ENCODE data around the gene LONRF2.

The LONRF2 gene

GRCh38 chr2:100291152-100291970, 30.9 kb downstream of the LONRF2 start:
- peaks cover 11% of the 10 kb centered on the region for H3K4me1 Mint-ChIP-seq (ENCODE audit: low read depth)
- peak; percentile 87 for DNase-seq (ENCODE audit: low spot score)
- no peaks in the 10 kb centered on the region for H3K36me3 Mint-ChIP-seq (ENCODE audit: low read depth)
- no peak overlapping the region for H3K27ac Mint-ChIP-seq
- H3K9me3 Mint-ChIP-seq: no peaks in the 10 kb centered on the region
- H3K27me3 Mint-ChIP-seq (ENCODE audit: low read depth): peaks cover 27% of the 10 kb centered on the region
- no peak overlapping the region for H3K4me3 Mint-ChIP-seq

- H3K9me3 Mint-ChIP-seq: no peaks in the 10 kb centered on the region
- DNase-seq (ENCODE audit: low spot score): no peak
- H3K4me3 Mint-ChIP-seq: no peak overlapping the region
- no peaks in the 10 kb centered on the region for H3K36me3 Mint-ChIP-seq (ENCODE audit: low read depth)
- H3K4me1 Mint-ChIP-seq (ENCODE audit: low read depth): peaks cover 17% of the 10 kb centered on the region
- H3K27me3 Mint-ChIP-seq (ENCODE audit: low read depth): peaks cover 21% of the 10 kb centered on the region
- no peak overlapping the region for H3K27ac Mint-ChIP-seq
Observed at GRCh38 chr2:100290718-100291151, 31.6 kb downstream of the LONRF2 start.

GRCh38 chr2:100289020-100289419, 33.3 kb downstream of the LONRF2 start:
- Mint-ChIP-seq H3K4me3 (no peak overlapping the region), H3K36me3 (ENCODE audit: low read depth) (no peaks in the 10 kb centered on the region), H3K4me1 (ENCODE audit: low read depth) (peaks cover 28% of the 10 kb centered on the region), H3K9me3 (no peaks in the 10 kb centered on the region), H3K27me3 (ENCODE audit: low read depth) (peaks cover 12% of the 10 kb centered on the region), H3K27ac (no peak overlapping the region)
- no peak for DNase-seq (ENCODE audit: low spot score)

DNA sequence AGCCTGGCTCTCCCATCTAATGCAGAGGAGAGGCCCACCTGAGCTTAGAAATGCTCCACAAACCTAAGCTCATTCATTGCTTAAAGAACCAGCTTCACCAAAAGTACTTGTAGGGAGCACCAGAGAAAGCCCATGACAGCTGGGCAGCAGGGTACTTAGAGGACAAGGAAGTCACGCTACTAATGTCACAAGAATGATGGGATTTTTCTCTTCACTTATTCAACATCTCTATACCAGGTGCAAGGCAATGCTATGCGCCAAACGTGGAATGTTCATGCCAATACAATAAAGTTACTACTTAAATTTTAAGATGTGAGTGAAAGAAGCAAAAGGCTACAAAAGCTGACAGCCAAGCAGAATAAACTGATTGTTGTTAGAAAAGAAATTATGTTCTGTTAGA, 36.0 kb downstream of the LONRF2 start:
- Mint-ChIP-seq H3K9me3 (no peaks in the 10 kb centered on the region), H3K4me3 (no peak overlapping the region), H3K36me3 (ENCODE audit: low read depth) (no peaks in the 10 kb centered on the region), H3K4me1 (ENCODE audit: low read depth) (peaks cover 42% of the 10 kb centered on the region), H3K27ac (no peak overlapping the region), H3K27me3 (ENCODE audit: low read depth) (peaks cover 17% of the 10 kb centered on the region)
- no peak for DNase-seq (ENCODE audit: low spot score)

- H3K27ac Mint-ChIP-seq: no peak overlapping the region
- no peaks in the 10 kb centered on the region for H3K36me3 Mint-ChIP-seq (ENCODE audit: low read depth)
- peaks cover 44% of the 10 kb centered on the region for H3K4me1 Mint-ChIP-seq (ENCODE audit: low read depth)
- H3K9me3 Mint-ChIP-seq: no peaks in the 10 kb centered on the region
- H3K27me3 Mint-ChIP-seq (ENCODE audit: low read depth): peaks cover 20% of the 10 kb centered on the region
- no peak for DNase-seq (ENCODE audit: low spot score)
- H3K4me3 Mint-ChIP-seq: no peak overlapping the region
Observed at GRCh38 chr2:100285691-100286090, 36.6 kb downstream of the LONRF2 start.

GRCh38 chr2:100285011-100285410, 37.3 kb downstream of the LONRF2 start:
- Mint-ChIP-seq H3K36me3 (ENCODE audit: low read depth) (no peaks in the 10 kb centered on the region), H3K4me1 (ENCODE audit: low read depth) (peaks cover 39% of the 10 kb centered on the region), H3K9me3 (no peaks in the 10 kb centered on the region), H3K4me3 (no peak overlapping the region), H3K27ac (no peak overlapping the region), H3K27me3 (ENCODE audit: low read depth) (peaks cover 22% of the 10 kb centered on the region)
- DNase-seq (ENCODE audit: low spot score): no peak

DNA sequence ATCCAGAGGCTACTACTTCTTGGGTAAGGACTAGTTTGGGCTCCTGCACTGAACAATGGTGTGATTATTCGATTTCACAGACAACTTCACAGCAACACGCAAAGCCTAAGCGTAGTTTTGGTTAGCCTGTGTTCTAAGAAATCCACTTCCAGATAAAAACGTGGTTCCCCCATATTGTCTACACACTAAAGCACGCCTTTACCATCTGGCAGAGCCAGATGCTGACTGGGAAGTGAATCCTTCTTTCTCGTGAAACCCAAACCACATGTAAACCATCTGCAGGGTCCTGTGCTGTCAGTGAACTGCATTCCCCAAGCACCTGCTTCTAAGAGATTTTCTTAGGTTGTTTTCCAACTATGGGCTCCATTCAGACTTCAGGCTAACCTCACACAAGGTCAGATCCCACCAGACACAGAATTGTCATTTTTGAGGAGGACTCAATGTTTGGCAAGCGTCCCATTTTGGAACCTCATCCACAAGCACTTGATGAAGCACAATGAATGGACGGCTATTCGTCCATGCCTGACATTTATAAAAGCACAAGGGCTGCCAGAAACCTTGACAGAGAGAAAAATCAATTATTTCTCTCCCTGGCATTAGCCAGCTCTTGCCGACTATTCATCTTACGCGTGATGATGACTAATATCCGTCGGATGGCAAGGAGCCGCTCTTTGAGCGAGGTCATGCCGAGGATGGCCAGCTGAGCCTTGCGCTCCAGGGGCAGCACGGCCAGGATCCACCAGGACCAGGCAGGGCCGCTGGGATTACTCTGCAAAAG, 38.4 kb downstream of the LONRF2 start:
- peak overlapping the region; percentile 58 for H3K27ac Mint-ChIP-seq

DNA sequence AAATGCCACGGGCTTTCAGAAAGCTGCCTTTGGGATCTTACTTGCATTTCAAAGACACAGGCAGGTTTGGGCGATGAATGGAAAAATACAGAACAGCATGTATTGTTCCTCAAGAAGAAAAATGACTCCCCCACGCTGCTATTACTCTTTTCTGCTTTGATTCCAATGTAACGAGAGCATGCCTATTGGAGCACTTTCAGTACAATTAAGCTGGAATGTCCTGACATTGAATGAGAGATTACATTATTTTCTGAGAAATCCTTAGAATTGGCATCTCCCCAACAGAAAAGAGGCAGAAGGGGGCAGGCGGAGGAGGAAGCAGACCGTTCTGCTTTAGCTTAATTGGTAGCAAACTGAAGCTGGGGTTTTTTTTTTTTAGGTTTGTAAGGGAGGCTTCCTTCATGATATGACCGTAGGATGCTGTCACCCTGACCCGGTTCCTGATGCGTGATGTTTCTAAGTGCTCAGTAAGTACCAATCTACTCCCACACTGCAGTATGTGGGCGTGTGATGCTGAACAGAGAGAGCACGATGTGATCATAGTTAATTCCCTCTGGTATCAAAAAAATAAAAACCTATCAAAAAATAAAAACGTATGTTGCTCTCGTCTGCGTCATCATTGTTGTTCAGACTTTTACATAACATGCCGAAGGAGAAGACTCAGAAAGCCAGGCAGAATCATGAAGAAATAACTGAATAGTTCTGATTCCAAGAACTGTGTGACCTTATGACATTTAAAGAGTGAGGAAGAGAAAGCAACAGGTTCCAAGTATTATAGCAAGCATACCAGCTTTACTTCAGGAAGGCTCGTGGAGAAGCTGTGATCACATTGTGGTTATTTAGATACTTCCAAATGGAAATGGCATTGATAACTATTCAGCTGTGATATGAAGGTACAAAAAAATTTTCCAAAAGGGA, 40.5 kb downstream of the LONRF2 start:
- no peaks in the 10 kb centered on the region for H3K36me3 Mint-ChIP-seq (ENCODE audit: low read depth)
- H3K27me3 Mint-ChIP-seq (ENCODE audit: low read depth): peaks cover 21% of the 10 kb centered on the region
- no peak overlapping the region for H3K4me3 Mint-ChIP-seq

More for the DNA sequence above, 38.4 kb downstream of the LONRF2 start:
- H3K27me3 Mint-ChIP-seq (ENCODE audit: low read depth): peaks cover 27% of the 10 kb centered on the region
- no peak for DNase-seq (ENCODE audit: low spot score)
- H3K4me1 Mint-ChIP-seq (ENCODE audit: low read depth): peaks cover 46% of the 10 kb centered on the region
- no peaks in the 10 kb centered on the region for H3K9me3 Mint-ChIP-seq
- H3K36me3 Mint-ChIP-seq (ENCODE audit: low read depth): no peaks in the 10 kb centered on the region
- H3K4me3 Mint-ChIP-seq: peak overlapping the region; percentile 28

DNA sequence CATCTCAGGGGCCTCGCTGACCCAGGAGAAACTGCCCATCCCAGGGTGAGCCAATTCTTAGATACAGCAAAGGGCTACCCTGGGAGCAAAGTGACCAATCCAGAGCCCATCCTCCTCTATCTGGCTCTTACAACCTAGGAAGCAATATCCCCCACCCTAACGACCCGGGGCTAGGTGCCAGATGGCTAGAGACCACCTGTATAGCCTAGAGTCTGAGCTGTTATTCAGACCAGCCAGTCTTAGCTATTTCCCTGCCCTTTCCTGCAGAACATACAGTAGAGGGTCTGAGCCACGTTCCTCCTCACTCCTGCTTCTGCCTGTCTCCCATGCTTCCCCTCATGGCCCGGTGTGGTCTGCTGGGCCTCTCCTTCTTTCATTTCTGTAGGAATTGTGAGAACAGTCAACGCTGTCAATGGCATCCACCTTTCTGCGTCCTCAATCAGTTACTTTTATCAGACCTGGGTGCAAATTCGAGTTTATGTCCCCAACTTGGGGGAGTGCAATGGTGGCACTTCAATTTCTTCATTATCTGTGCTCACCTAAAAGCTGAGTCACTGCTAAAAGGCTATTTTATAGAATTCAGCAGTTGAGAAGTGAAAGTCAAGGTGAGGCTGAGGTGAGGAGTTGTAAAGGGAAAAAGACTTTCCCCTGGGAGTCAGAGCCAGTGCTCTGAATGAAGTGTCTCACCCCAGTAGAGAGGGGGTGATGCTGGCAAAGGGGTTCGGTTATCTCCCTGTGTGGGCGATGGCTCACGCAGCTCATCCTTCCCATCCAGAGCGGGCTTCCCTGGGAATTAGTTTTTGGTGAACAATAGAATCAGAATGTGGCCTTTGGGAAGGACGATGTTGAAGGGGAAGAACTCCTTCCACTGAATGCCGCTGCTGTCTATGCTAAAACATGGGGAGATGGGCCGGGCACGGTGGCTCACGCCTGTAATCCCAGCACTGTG, 42.4 kb downstream of the LONRF2 start:
- Mint-ChIP-seq H3K4me3 (no peak overlapping the region), H3K27ac (no peak overlapping the region), H3K27me3 (ENCODE audit: low read depth) (peaks cover 18% of the 10 kb centered on the region), H3K36me3 (ENCODE audit: low read depth) (no peaks in the 10 kb centered on the region), H3K9me3 (no peaks in the 10 kb centered on the region), H3K4me1 (ENCODE audit: low read depth) (peaks cover 28% of the 10 kb centered on the region)
- DNase-seq (ENCODE audit: low spot score): no peak

More for the DNA sequence above, 40.5 kb downstream of the LONRF2 start:
- Mint-ChIP-seq H3K27ac (no peak overlapping the region), H3K9me3 (no peaks in the 10 kb centered on the region), H3K4me1 (ENCODE audit: low read depth) (peaks cover 41% of the 10 kb centered on the region)
- peak; percentile 15 for DNase-seq (ENCODE audit: low spot score)

- H3K36me3 Mint-ChIP-seq (ENCODE audit: low read depth): no peaks in the 10 kb centered on the region
- H3K4me3 Mint-ChIP-seq: no peak overlapping the region
- DNase-seq (ENCODE audit: low spot score): no peak
- peaks cover 25% of the 10 kb centered on the region for H3K4me1 Mint-ChIP-seq (ENCODE audit: low read depth)
- no peaks in the 10 kb centered on the region for H3K9me3 Mint-ChIP-seq
- H3K27ac Mint-ChIP-seq: peak overlapping the region; percentile 40
- H3K27me3 Mint-ChIP-seq (ENCODE audit: low read depth): peaks cover 18% of the 10 kb centered on the region
Observed at GRCh38 chr2:100278986-100279385, 43.3 kb downstream of the LONRF2 start.

DNA sequence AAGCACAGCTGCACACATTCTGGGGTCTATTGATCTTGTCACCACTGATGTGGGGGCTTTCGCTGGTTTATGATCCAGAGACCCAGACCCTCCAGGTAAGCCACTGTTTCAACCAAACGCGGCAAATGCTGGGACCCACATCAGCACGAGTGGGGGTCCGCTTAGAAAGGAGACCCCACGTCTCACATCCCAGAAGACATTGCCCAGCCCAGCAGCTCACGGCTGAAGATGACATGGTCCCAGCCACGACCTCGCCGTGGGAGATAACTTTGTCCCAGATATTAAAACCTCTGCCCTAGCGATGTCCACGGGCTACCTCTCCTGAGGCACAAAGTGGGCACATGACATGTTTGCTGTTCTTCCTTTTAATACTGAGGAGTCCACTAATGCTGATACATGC, 43.8 kb downstream of the LONRF2 start:
- Mint-ChIP-seq H3K4me1 (ENCODE audit: low read depth) (peaks cover 21% of the 10 kb centered on the region), H3K4me3 (no peak overlapping the region), H3K36me3 (ENCODE audit: low read depth) (no peaks in the 10 kb centered on the region), H3K27me3 (ENCODE audit: low read depth) (peaks cover 16% of the 10 kb centered on the region), H3K9me3 (no peaks in the 10 kb centered on the region), H3K27ac (no peak overlapping the region)
- DNase-seq (ENCODE audit: low spot score): no peak

- Mint-ChIP-seq H3K27ac (no peak overlapping the region), H3K27me3 (ENCODE audit: low read depth) (peaks cover 16% of the 10 kb centered on the region), H3K36me3 (ENCODE audit: low read depth) (no peaks in the 10 kb centered on the region), H3K4me3 (no peak overlapping the region), H3K4me1 (ENCODE audit: low read depth) (peaks cover 18% of the 10 kb centered on the region), H3K9me3 (no peaks in the 10 kb centered on the region)
- no peak for DNase-seq (ENCODE audit: low spot score)
Observed at GRCh38 chr2:100277540-100278207, 44.6 kb downstream of the LONRF2 start.
